MG63 (cell line): ENCODE data around the gene PHKB. TPM values are rescaled to one million over a fixed set of nuclear protein-coding genes. Genes with fewer than 3 reads are reported as not detected.
"Not testable (repeated sequence)": the region's sequence is repeated elsewhere in the genome, so short reads cannot be mapped to it uniquely, and the experiment has no call there.

Source experiments
- DNase-seq: peaks from one replicate; pipeline ENCODE4 v3.0.0-alpha.2; 2020
- H3K27me3 ChIP-seq: fragments of 250-450 bp; sonication (Bioruptor Pico); 2 replicates; pipeline ENCODE4 v1.5.1; 2020; ENCODE audit warnings: mild to moderate bottlenecking, moderate library complexity
- H3K36me3 ChIP-seq: fragments of 250-450 bp; sonication (Bioruptor Pico); 2 replicates; pipeline ENCODE4 v1.5.1; 2020; ENCODE audit warnings: mild to moderate bottlenecking, moderate library complexity
- H3K4me3 ChIP-seq: fragments of 250-450 bp; sonication (Bioruptor Pico); 2 replicates; pipeline ENCODE4 v1.5.1; 2020; ENCODE audit warnings: mild to moderate bottlenecking, moderate library complexity
- H3K9me3 ChIP-seq: fragments of 250-450 bp; sonication (Bioruptor Pico); 2 replicates; pipeline ENCODE4 v1.5.1; 2020; ENCODE audit warnings: mild to moderate bottlenecking, moderate library complexity
- total RNA-seq: library from RNA; depleted of rRNA; stranded (reverse); fragments of >200 nt; shearing (Covaris generic); gene quantifications from 2 replicates; pipeline ENCODE4 v1.2.3, GENCODE V29; 2014; ENCODE audit warnings: low replicate concordance

PHKB gene
- total RNA-seq, 1 experiment from 2014 or later = 11.1 TPM

- no peaks in the 10 kb centered on the region for H3K27me3 ChIP-seq
- no peak for DNase-seq
- no peaks in the 10 kb centered on the region for H3K9me3 ChIP-seq
- H3K4me3 ChIP-seq = no peak overlapping the region
- no peaks in the 10 kb centered on the region for H3K36me3 ChIP-seq
Measured at GRCh38 chr16:47463771-47464624, 2.9 kb downstream of the PHKB start.

GRCh38 chr16:47465919-47466630 lies 4.9 kb downstream of the PHKB start:
- H3K36me3 ChIP-seq = no peaks in the 10 kb centered on the region
- no peak for DNase-seq
- H3K27me3 ChIP-seq = no peaks in the 10 kb centered on the region
- H3K9me3 ChIP-seq = no peaks in the 10 kb centered on the region
- H3K4me3 ChIP-seq = no peak overlapping the region

- no peak for DNase-seq
- H3K27me3 ChIP-seq = no peaks in the 10 kb centered on the region
- H3K36me3 ChIP-seq = no peaks in the 10 kb centered on the region
- H3K9me3 ChIP-seq = no peaks in the 10 kb centered on the region
- H3K4me3 ChIP-seq = no peak overlapping the region
Measured at GRCh38 chr16:47467501-47467900, 6.4 kb downstream of the PHKB start.

GRCh38 chr16:47468070-47468689 lies 7.0 kb downstream of the PHKB start:
- H3K4me3 ChIP-seq, H3K9me3 ChIP-seq, DNase-seq, H3K27me3 ChIP-seq, H3K36me3 ChIP-seq: not testable (repeated sequence)

GRCh38 chr16:47469227-47469626 lies 8.1 kb downstream of the PHKB start:
- Histone ChIP-seq H3K36me3 (no peaks in the 10 kb centered on the region), H3K9me3 (no peaks in the 10 kb centered on the region), H3K4me3 (no peak overlapping the region), H3K27me3 (no peaks in the 10 kb centered on the region)
- DNase-seq = no peak

- Histone ChIP-seq H3K4me3 (no peak overlapping the region), H3K36me3 (no peaks in the 10 kb centered on the region), H3K27me3 (no peaks in the 10 kb centered on the region), H3K9me3 (no peaks in the 10 kb centered on the region)
- no peak for DNase-seq
Measured at GRCh38 chr16:47470211-47470610, 9.1 kb downstream of the PHKB start.

- no peak for DNase-seq
- no peaks in the 10 kb centered on the region for H3K9me3 ChIP-seq
- H3K27me3 ChIP-seq = no peaks in the 10 kb centered on the region
- no peak overlapping the region for H3K4me3 ChIP-seq
- no peaks in the 10 kb centered on the region for H3K36me3 ChIP-seq
Measured at GRCh38 chr16:47470810-47471209, 9.7 kb downstream of the PHKB start.

- not testable (repeated sequence) for H3K27me3 ChIP-seq, H3K9me3 ChIP-seq, H3K4me3 ChIP-seq, DNase-seq, H3K36me3 ChIP-seq
Measured at GRCh38 chr16:47473004-47473403, 11.9 kb downstream of the PHKB start.

- no peak overlapping the region for H3K4me3 ChIP-seq
Measured at GRCh38 chr16:47473792-47474191, 12.7 kb downstream of the PHKB start.

GRCh38 chr16:47475786-47476185 lies 14.7 kb downstream of the PHKB start:
- Histone ChIP-seq H3K9me3 (no peaks in the 10 kb centered on the region), H3K4me3 (no peak overlapping the region), H3K36me3 (no peaks in the 10 kb centered on the region), H3K27me3 (no peaks in the 10 kb centered on the region)
- DNase-seq = no peak

More at GRCh38 chr16:47473792-47474191, 12.7 kb downstream of the PHKB start:
- H3K36me3 ChIP-seq = no peaks in the 10 kb centered on the region
- no peaks in the 10 kb centered on the region for H3K27me3 ChIP-seq
- DNase-seq = no peak
- H3K9me3 ChIP-seq = no peaks in the 10 kb centered on the region

GRCh38 chr16:47476654-47477345 lies 15.7 kb downstream of the PHKB start:
- no peak for DNase-seq
- Histone ChIP-seq H3K4me3 (no peak overlapping the region), H3K9me3 (no peaks in the 10 kb centered on the region), H3K27me3 (no peaks in the 10 kb centered on the region), H3K36me3 (no peaks in the 10 kb centered on the region)

GRCh38 chr16:47477679-47478078 lies 16.5 kb downstream of the PHKB start:
- no peak for DNase-seq
- Histone ChIP-seq H3K4me3 (no peak overlapping the region), H3K36me3 (no peaks in the 10 kb centered on the region), H3K9me3 (no peaks in the 10 kb centered on the region), H3K27me3 (no peaks in the 10 kb centered on the region)

- Histone ChIP-seq H3K36me3 (no peaks in the 10 kb centered on the region), H3K9me3 (no peaks in the 10 kb centered on the region), H3K27me3 (no peaks in the 10 kb centered on the region), H3K4me3 (no peak overlapping the region)
- no peak for DNase-seq
Measured at GRCh38 chr16:47480410-47480809, 19.3 kb downstream of the PHKB start.

GRCh38 chr16:47481698-47482374 lies 20.7 kb downstream of the PHKB start:
- no peak for DNase-seq
- H3K4me3 ChIP-seq = no peak overlapping the region
- no peaks in the 10 kb centered on the region for H3K9me3 ChIP-seq
- no peaks in the 10 kb centered on the region for H3K27me3 ChIP-seq
- H3K36me3 ChIP-seq = no peaks in the 10 kb centered on the region

GRCh38 chr16:47483616-47484015 lies 22.5 kb downstream of the PHKB start:
- H3K9me3 ChIP-seq = no peaks in the 10 kb centered on the region
- no peak for DNase-seq
- no peaks in the 10 kb centered on the region for H3K27me3 ChIP-seq
- H3K4me3 ChIP-seq = no peak overlapping the region
- no peaks in the 10 kb centered on the region for H3K36me3 ChIP-seq

- DNase-seq = no peak
- Histone ChIP-seq H3K36me3 (no peaks in the 10 kb centered on the region), H3K27me3 (no peaks in the 10 kb centered on the region), H3K4me3 (no peak overlapping the region), H3K9me3 (0 out of 2 replicates have a peak, but pooled peaks cover 2% of the 10 kb centered on the region)
Measured at GRCh38 chr16:47486856-47487255, 25.7 kb downstream of the PHKB start.
